Pancreas (tissue), 10 donors: ENCODE data around the gene INPP4B. TPM values are rescaled to one million over a fixed set of nuclear protein-coding genes. Genes with fewer than 3 reads are reported as not detected.
A peak's percentile ranks its signal among the peaks of the same experiment; 100 is the strongest.

Experiments
- ATAC-seq, 4 donors: fragments of 200-7000 bp; cut with Tn5 transposase; one replicate each; pipeline versions ENCODE4 v1.8.0 to v1.9.1; 2020; ENCODE audit warnings: mild to moderate bottlenecking in 4 of 4, moderate library complexity in 4 of 4
- DNase-seq, 6 donors: peaks; one replicate each; pipeline ENCODE4 v3.0.0-alpha.2; 2020
- FAIRE-seq: peaks from 2 replicates; lab custom pipeline; 2012; peaks lifted over from hg19 to GRCh38; lab: Jason Lieb, UNC
- H3K27ac ChIP-seq, 4 donors: fragments of 200-600 bp; sonication (generic); 1 replicate in 3 of 4; 2 replicates in 1 of 4; pipeline versions ENCODE4 v1.5.0 to v1.8.0; 2020
- H3K27me3 ChIP-seq, 4 donors: fragments of 200-600 bp; one replicate each; pipeline ENCODE4 v1.8.0; 2021
- H3K36me3 ChIP-seq, 3 donors: fragments of 200-600 bp; sonication (generic) in 1 of 3; one replicate each; pipeline versions ENCODE4 v1.5.0 to v1.8.0; 2020 to 2021
- H3K4me1 ChIP-seq, 3 donors: fragments of 200-600 bp; one replicate each; pipeline ENCODE4 v1.8.0; 2021
- H3K4me3 ChIP-seq, 4 donors: fragments of 200-600 bp; sonication (generic) in 2 of 4; one replicate each; pipeline versions ENCODE4 v1.5.0 to v1.8.0; 2020 to 2021
- H3K9me3 ChIP-seq, 4 donors: fragments of 200-600 bp; one replicate each; pipeline ENCODE4 v1.8.0; 2021
- WGBS, 2 donors: extraction: QIAGEN DNeasy Blood & Tissue Kit; methylation state at CpG; one replicate each; pipeline ENCODE4 v1.1.7; 2013; 5-methylcytosine and 5-hydroxymethylcytosine counted together
- intact Hi-C, 3 donors: fragments of 100-400 bp; cut with DNase I; formaldehyde crosslinking; loops; one replicate each; pipeline versions ENCODE4 v1.11.1 to v1.14.2; 2022
- polyA plus RNA-seq, 2 donors: library from polyadenylated mRNA; stranded (reverse); fragments of 200-250 nt; gene quantifications; one replicate each; pipeline ENCODE4 v1.2.3, GENCODE V29; 2013
- total RNA-seq, 6 donors: library from RNA; stranded (reverse); fragmentation: NEBNext Ultra II Directional in 4 of 6; extraction: Animal tissue kit (Norgen Biotek cat#: 25700) in 4 of 6; gene quantifications; one replicate each; pipeline versions ENCODE4 v1.2.1 to v1.2.4, GENCODE V29; 2021 to 2023
- TF ChIP-seq, protein P1 (sequence below), 4 donors: fragments of 200-600 bp; sonication (generic) in 3 of 4; IDR thresholded peaks; one replicate each; pipeline versions ENCODE4 v1.5.0 to v1.8.0; 2021; ENCODE audit warnings: antibody characterized with exemption in 4 of 4
- donor health status: healthy with polysubstance abuse.
- donor health status: DM: no; HTN: no; CAD: no; lungs with moderate emphysema.
- donor health status: DM: no; HTN: no; CAD: no.
- donor health status: control.
- donor health status: control.
- donor health status: Bipolar disorder and iron deficiency.
- donor health status: DM: yes; HTN: yes; CAD: no.
- donor health status: DM: no; HTN: no; CAD: no.
- donor health status: DM: no; HTN: no; CAD: no.
- donor health status: DM: yes; HTN: yes; CAD: no.

INPP4B gene
- total and polyA plus RNA-seq, 8 donors = 1.2 to 12.9 (median 5.5) TPM

DNA sequence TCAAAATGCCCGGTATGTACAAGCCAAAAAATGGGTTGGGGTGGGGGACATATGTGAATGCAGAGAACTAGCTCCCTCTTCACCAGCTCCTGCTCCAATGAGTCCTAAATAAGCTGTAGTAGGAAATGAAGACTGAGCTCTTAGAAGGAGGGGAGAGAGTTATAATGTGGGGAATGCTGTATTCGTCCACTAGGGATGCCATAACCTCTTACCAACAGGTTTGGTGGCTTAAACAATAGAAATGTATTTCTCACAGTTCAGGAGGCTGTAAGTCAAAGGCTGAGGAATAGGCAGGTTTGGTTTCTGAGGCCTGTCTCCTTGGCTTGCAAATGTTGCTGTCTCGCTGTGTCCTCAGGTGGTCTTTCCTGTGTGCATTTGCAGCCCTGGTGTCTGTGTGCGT, 4.4 kb upstream of the INPP4B start:
- TF ChIP-seq, protein P1, sequence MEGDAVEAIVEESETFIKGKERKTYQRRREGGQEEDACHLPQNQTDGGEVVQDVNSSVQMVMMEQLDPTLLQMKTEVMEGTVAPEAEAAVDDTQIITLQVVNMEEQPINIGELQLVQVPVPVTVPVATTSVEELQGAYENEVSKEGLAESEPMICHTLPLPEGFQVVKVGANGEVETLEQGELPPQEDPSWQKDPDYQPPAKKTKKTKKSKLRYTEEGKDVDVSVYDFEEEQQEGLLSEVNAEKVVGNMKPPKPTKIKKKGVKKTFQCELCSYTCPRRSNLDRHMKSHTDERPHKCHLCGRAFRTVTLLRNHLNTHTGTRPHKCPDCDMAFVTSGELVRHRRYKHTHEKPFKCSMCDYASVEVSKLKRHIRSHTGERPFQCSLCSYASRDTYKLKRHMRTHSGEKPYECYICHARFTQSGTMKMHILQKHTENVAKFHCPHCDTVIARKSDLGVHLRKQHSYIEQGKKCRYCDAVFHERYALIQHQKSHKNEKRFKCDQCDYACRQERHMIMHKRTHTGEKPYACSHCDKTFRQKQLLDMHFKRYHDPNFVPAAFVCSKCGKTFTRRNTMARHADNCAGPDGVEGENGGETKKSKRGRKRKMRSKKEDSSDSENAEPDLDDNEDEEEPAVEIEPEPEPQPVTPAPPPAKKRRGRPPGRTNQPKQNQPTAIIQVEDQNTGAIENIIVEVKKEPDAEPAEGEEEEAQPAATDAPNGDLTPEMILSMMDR (IDR thresholded peaks at IDR 0.05) = no peak
- no peak overlapping the region for H3K27ac ChIP-seq
- no peaks in the 10 kb centered on the region for H3K9me3 ChIP-seq
- 75 to 84% methylated on average over 4 of the region's 4 CpGs for WGBS, 2 donors
- H3K27me3 ChIP-seq = no peaks in the 10 kb centered on the region
- DNase-seq (no peak), FAIRE-seq (no peak), ATAC-seq (no peak)
- H3K4me1 ChIP-seq = no peaks in the 10 kb centered on the region
- no peak overlapping the region for H3K4me3 ChIP-seq
- no peaks in the 10 kb centered on the region for H3K36me3 ChIP-seq
- intact Hi-C loops = no loop called here

DNA sequence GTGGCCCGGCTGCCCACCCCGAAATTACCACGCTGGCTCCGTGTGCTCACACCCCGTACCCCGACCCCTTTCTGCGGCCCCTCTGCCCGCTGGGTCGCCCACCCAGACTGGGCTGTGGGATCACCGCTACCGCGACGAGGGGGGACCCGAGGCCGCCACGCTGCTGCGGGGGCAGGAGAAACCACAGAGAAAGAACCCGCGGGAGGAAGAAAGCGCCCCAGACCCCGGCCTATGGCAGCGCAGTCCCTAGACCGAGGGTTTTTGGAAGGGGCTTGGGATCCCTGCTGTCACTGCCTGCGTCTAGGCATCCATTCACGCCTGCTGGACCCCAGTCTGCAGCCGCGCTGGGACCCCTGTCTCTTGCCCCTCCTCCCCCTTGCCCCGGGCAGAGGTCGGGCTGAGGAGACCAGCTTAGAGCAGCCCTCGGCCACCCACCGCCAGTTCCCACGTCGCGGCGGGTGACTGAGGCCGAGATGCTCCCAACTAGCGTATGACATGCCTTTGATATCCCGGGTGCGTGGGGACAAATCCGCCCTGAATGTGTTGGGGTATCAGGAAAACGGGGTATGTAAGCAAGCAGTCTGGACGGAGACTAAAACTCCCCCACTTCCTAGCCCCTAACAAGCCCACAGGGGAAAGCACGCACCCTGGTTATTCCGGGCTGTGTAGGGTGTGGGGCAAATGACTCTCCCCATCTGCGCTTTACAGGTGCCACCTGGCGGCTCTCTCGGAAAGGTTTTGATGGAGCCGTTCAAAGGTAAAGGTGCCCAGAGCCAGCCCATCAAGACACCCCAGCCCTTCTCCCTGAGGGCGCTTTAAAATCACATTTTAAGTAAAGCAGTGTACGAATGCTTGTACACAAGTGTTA, 862 bp upstream of the INPP4B start:
- TF ChIP-seq, protein P1 (IDR thresholded peaks at IDR 0.05) = peak in 2 of 4 donors; percentile 27 to 42
- FAIRE-seq = no peak
- no peaks in the 10 kb centered on the region for H3K36me3 ChIP-seq
- ATAC-seq = peak; percentile 84 to 92 (median 90)
- peak overlapping the region; percentile 33 to 65 (median 46) for H3K4me3 ChIP-seq
- WGBS, 2 donors = 1% methylated on average over 44 to 50 of the region's 50 CpGs
- peak overlapping the region in 2 of 4 donors; percentile 46 to 53 for H3K27ac ChIP-seq
- H3K4me1 ChIP-seq = no peaks in the 10 kb centered on the region
- intact Hi-C loops = loop anchor here in 2 of 3 donors (10.0 kb wide), 1 partner anchor 722 kb away; no protein-coding TSS in a partner anchor
- peak; percentile 48 to 74 (median 61) for DNase-seq
- peaks cover 0 to 3% (median 0%) of the 10 kb centered on the region in 4 donors for H3K27me3 ChIP-seq
- no peaks in the 10 kb centered on the region for H3K9me3 ChIP-seq

DNA sequence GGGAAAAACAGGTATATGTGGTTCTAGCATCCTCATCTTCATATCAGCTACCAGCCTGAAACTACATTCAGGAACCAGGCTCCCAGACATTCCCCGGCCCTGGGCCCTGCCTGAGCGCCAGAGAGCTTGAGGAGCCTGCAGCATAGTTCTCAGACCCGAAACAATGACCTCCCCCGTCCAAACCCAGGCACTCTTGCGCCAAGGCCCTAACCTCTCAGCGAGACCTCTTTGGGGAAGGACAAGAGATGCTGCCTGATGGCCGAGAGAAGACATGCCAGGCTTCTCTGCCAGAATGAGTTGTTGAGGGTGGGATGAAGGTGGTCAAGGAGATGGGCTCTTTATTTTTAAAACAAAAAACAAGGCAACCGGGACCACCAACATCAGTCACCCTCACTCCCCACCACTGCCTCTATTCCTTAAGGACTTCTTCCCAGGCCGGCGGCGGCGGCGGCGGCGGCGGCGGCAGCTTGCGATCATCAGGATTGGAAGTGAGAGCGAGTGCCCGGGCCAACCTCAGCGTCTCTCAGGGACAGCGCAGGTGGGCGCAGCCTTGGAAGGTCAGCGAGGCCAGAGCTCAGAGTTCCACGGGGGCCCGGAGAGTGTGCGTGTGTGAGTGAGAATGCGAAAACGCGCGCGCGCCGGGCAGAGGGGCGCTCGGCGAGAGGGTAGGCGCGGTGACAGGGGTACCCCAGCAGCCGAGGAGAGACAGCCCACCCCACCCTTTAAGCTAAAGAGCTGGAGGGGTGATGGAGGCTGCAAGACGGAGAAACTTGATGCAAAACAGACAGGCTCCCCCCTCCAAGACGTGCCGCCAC, 601 bp downstream of the INPP4B start:
- no peak for FAIRE-seq
- Histone ChIP-seq H3K36me3 (no peaks in the 10 kb centered on the region), H3K27ac (peak overlapping the region in 2 of 4 donors; percentile 46 to 53), H3K4me3 (peak overlapping the region; percentile 33 to 65 (median 46)), H3K4me1 (no peaks in the 10 kb centered on the region), H3K9me3 (no peaks in the 10 kb centered on the region), H3K27me3 (peaks cover 0 to 3% (median 0%) of the 10 kb centered on the region in 4 donors)
- 7% methylated on average over 43 of the region's 43 CpGs for WGBS, 2 donors
- peak; percentile 9 to 33 (median 18) for ATAC-seq
- DNase-seq = peak; percentile 2 to 69 (median 15)
- intact Hi-C loops = loop anchor here in 2 of 3 donors (10.0 kb wide), 1 partner anchor 721 kb away; no protein-coding TSS in a partner anchor
- TF ChIP-seq, protein P1 (IDR thresholded peaks at IDR 0.05) = no peak

- Histone ChIP-seq H3K9me3 (no peaks in the 10 kb centered on the region), H3K36me3 (no peaks in the 10 kb centered on the region), H3K4me1 (no peaks in the 10 kb centered on the region), H3K27me3 (peaks cover 0 to 3% (median 0%) of the 10 kb centered on the region in 4 donors), H3K4me3 (peak overlapping the region in 1 of 4 donors; percentile 65), H3K27ac (no peak overlapping the region)
- FAIRE-seq (no peak), ATAC-seq (no peak), DNase-seq (no peak)
- intact Hi-C loops = loop anchor here in 2 of 3 donors (10.0 kb wide), 1 partner anchor 720 kb away; no protein-coding TSS in a partner anchor
- 53 to 54% methylated on average over 1 of the region's 1 CpG for WGBS, 2 donors
- TF ChIP-seq, protein P1 (IDR thresholded peaks at IDR 0.05) = no peak
Measured at GRCh38 chr4:142844782-142845181, 1.3 kb downstream of the INPP4B start.
